HEK293T (cell line): ENCODE measurements around the gene TMEM209.

Experiments
- CTCF ChIA-PET: fragments of 350-600 bp; formaldehyde crosslinking; extraction: SDS; loops from one replicate; lab custom pipeline; 2021; ENCODE audit warnings: antibody characterized with exemption, inconsistent platforms; lab: Yijun Ruan, JAX
- POLR2A ChIA-PET: fragments of 350-600 bp; formaldehyde crosslinking; extraction: SDS; loops from one replicate; lab custom pipeline; 2020; ENCODE audit warnings: antibody characterized with exemption, inconsistent platforms; lab: Yijun Ruan, JAX
- DNase-seq: peaks from one replicate; pipeline ENCODE4 v3.0.0; 2012; ENCODE audit warnings: mixed read lengths; ENCODE audit errors: extremely low spot score
- ARNT ChIP-seq: fragments of 450-650 bp; IDR thresholded peaks from 2 replicates; pipeline ENCODE4 v1.6.1; 2017; ENCODE audit warnings: mild to moderate bottlenecking
- BHLHE40 ChIP-seq: fragments of 450-650 bp; IDR thresholded peaks from 2 replicates; pipeline ENCODE4 v1.6.1; 2016; ENCODE audit warnings: mild to moderate bottlenecking, moderate library complexity, borderline replicate concordance
- CTBP1 ChIP-seq: fragments of 450-650 bp; IDR thresholded peaks from 2 replicates; pipeline ENCODE4 v1.6.1; 2016; ENCODE audit warnings: borderline replicate concordance
- ELF4 ChIP-seq: fragments of 450-650 bp; IDR thresholded peaks from 2 replicates; pipeline ENCODE4 v1.6.1; 2017; ENCODE audit warnings: antibody characterized with exemption
- FOXA1 ChIP-seq: fragments of 450-650 bp; IDR thresholded peaks from 2 replicates; pipeline ENCODE4 v1.6.1; 2016; ENCODE audit warnings: mild to moderate bottlenecking
- FOXK2 ChIP-seq: fragments of 450-650 bp; IDR thresholded peaks from 2 replicates; pipeline ENCODE4 v1.6.1; 2016; ENCODE audit warnings: mild to moderate bottlenecking
- FOXM1 ChIP-seq: fragments of 450-650 bp; IDR thresholded peaks from 2 replicates; pipeline ENCODE4 v1.6.1; 2017; ENCODE audit warnings: mild to moderate bottlenecking, borderline replicate concordance
- HDGF ChIP-seq: fragments of 450-650 bp; IDR thresholded peaks from 2 replicates; pipeline ENCODE4 v1.6.1; 2017; ENCODE audit warnings: antibody characterized with exemption, borderline replicate concordance
- L3MBTL2 ChIP-seq: fragments of 450-650 bp; conservative IDR thresholded peaks from 2 replicates; pipeline ENCODE4 v1.6.1; 2016; ENCODE audit warnings: mild to moderate bottlenecking
- LEF1 ChIP-seq: fragments of 450-650 bp; IDR thresholded peaks from 2 replicates; pipeline ENCODE4 v1.6.1; 2017; ENCODE audit warnings: mild to moderate bottlenecking, borderline replicate concordance
- NFRKB ChIP-seq: fragments of 450-650 bp; IDR thresholded peaks from 2 replicates; pipeline ENCODE4 v1.6.1; 2016; ENCODE audit warnings: mild to moderate bottlenecking, moderate library complexity
- SP1 ChIP-seq: fragments of 450-650 bp; IDR thresholded peaks from 2 replicates; pipeline ENCODE4 v1.6.1; 2017
- SUZ12 ChIP-seq: fragments of 450-650 bp; IDR thresholded peaks from 2 replicates; pipeline ENCODE4 v1.6.1; 2016; ENCODE audit warnings: mild to moderate bottlenecking
- TARDBP ChIP-seq: fragments of 450-650 bp; IDR thresholded peaks from 2 replicates; pipeline ENCODE4 v1.6.1; 2016
- ZNF384 ChIP-seq: fragments of 450-650 bp; IDR thresholded peaks from 2 replicates; pipeline ENCODE4 v1.6.1; 2016
- TF ChIP-seq, protein P1 (sequence below): fragments of 450-650 bp; IDR thresholded peaks from 2 replicates; pipeline ENCODE4 v1.6.1; 2016

TMEM209 gene

DNA sequence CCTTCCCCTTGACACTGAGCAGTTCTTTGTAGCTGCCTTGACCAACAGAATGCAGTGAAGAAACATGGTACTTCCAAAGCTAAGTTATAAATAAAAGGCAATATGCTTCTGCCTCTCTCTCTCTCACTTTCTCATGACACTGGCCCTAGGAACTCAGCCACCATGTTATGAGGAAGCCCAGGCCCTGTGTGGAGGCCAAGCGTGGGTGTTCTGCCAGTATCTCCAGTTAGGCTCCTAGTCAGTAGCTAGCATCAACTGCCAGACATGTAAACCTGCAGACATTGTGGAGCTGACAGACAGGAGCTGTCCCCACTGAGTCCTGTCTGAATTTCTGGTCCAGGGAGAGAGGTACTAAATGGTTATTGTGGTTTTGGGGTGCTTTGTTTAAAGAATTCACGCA, 45.2 kb downstream of the TMEM209 start:
- CTCF ChIA-PET: no interaction called here
- DNase-seq: no peak
- TF ChIP-seq, protein P1, sequence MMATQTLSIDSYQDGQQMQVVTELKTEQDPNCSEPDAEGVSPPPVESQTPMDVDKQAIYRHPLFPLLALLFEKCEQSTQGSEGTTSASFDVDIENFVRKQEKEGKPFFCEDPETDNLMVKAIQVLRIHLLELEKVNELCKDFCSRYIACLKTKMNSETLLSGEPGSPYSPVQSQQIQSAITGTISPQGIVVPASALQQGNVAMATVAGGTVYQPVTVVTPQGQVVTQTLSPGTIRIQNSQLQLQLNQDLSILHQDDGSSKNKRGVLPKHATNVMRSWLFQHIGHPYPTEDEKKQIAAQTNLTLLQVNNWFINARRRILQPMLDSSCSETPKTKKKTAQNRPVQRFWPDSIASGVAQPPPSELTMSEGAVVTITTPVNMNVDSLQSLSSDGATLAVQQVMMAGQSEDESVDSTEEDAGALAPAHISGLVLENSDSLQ: no peak
- TF ChIP-seq NFRKB (no peak), LEF1 (no peak), TARDBP (no peak), CTBP1 (no peak), FOXM1 (no peak)
- POLR2A ChIA-PET: interaction anchor here (1.5 kb wide), 1 partner anchor 45 kb away, joined by 6 read pairs; the partner anchor contains the start of gene TMEM209

DNA sequence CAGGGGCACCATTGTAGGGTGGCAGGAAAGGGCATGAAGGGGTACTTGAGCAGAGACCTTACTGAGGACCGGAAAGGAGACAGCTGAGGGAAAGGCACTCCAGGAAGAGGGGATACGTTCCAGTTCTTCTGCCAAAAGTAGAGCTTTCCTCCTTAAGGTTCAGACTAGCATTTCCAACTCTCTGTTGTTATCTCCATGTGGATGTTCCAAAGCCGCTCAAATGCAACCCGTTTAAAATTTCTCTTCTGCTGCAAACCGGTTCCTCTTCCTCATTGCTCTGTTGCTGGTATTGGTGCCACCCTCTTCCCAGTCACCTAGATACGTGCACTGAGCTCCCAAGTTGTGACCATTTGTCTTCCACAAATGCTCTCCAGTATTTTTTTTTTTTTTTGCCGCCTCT, 47.5 kb downstream of the TMEM209 start:
- TF ChIP-seq BHLHE40 (no peak), SP1 (no peak), FOXM1 (no peak), L3MBTL2 (no peak)
- TF ChIP-seq, protein P1: no peak
- CTCF ChIA-PET: no interaction called here
- POLR2A ChIA-PET: interaction anchor here (0.6 kb wide), 1 partner anchor 25 kb away, joined by 3 read pairs; no protein-coding TSS in a partner anchor
- no peak for DNase-seq

DNA sequence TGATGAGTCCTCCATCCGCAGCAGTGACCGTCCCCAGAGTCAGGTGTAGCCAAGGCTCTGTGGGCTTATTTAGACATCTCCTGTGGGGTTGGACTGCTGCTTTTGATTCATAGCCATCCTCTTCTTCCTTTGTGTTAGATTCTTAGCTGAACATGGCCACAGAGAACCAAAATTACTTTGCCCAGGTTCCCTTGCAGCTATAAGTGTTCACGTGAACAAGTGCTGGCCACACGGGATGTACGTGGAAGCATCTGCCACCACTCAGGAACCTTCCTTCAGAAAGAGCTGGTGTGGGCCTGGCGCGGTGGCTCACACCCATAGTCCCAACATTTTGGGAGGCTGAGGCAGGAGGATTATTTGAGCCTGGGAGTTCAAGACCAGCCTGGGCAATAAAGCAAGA, 49.1 kb downstream of the TMEM209 start:
- no peak for DNase-seq
- ChIA-PET POLR2A (no interaction called here), CTCF (no interaction called here)
- TF ChIP-seq TARDBP (no peak), FOXM1 (no peak), BHLHE40 (no peak), SP1 (no peak), HDGF (no peak), LEF1 (no peak), L3MBTL2 (no peak), ZNF384 (no peak), CTBP1 (no peak), FOXK2 (no peak), ELF4 (no peak)
- TF ChIP-seq, protein P1: no peak

DNA sequence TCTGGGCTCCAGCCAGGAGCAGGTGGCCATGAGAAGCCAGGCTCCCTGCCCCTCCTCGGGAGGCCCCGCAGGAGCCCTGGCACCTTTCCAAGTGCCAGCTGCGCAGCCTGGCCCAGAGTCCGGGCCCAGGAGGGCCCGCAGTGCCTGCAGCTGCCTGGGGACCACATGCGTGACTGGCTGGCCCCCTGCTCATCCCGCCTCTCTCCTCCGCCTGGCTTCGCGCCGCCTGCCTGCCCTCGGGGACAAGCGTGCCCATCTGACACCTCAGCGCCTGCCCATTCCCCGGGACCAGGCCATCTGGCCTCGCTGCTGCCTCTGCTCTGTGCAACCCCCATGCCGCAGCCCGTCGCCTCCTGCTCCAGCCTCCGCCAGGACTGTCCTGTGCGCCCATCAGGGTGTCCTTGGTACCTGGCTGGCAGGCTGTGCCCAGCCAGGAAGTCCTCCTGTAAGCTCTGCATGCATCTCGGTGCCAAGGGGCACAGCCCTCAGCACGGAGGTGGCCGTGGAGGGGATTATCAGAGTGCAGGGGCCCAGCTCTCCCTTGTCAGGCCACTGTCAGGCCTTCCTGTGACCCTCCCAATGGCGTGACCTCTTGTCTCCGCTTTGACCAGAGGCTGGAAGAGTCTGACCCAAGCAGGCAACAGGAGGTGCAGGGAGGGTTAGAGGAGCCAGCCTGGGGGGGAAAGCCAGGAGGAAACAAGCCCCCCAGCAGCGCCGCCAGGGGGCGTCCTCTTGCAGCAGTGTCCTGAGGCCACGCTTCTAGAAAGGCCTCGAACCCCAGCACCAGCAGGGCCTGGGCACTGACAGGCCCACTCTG, 50.5 kb downstream of the TMEM209 start:
- POLR2A ChIA-PET: no interaction called here
- DNase-seq: peak; percentile 36
- TF ChIP-seq L3MBTL2 (no peak), SP1 (no peak), ARNT (no peak), ELF4 (no peak), HDGF (no peak), TARDBP (no peak), SUZ12 (no peak), FOXA1 (no peak), NFRKB (no peak), FOXK2 (no peak), CTBP1 (no peak), ZNF384 (no peak), LEF1 (no peak), FOXM1 (no peak), BHLHE40 (no peak)
- TF ChIP-seq, protein P1: no peak
- CTCF ChIA-PET: no interaction called here

DNA sequence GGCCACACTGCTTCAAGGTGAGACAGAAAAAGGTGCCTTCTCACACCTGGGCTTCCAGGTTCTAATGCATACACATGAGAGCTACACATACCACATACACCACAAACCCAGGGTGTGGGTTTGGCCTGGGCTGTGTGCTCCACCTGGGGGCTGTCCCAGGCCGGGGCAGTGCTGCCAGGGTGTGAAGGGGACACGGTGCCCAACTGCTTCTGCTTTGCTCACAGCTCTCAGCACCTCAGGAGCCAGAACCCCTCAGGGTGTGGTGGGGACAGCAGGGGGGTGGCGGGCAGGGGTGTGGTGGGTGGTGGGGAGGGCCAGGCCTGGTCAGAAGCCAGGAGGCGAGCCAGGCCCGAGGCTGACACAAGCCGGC, 51.1 kb downstream of the TMEM209 start:
- ChIA-PET POLR2A (no interaction called here), CTCF (no interaction called here)
- TF ChIP-seq ZNF384: no peak
- TF ChIP-seq FOXM1: no peak
- no peak for TF ChIP-seq HDGF
- TF ChIP-seq TARDBP: no peak
- TF ChIP-seq ARNT: no peak
- TF ChIP-seq LEF1: no peak
- no peak for TF ChIP-seq NFRKB
- TF ChIP-seq, protein P1: no peak
- no peak for TF ChIP-seq SUZ12
- TF ChIP-seq SP1: no peak
- TF ChIP-seq FOXA1: no peak
- TF ChIP-seq CTBP1: no peak
- TF ChIP-seq ELF4: no peak
- no peak for TF ChIP-seq BHLHE40
- no peak for TF ChIP-seq L3MBTL2
- no peak for TF ChIP-seq FOXK2
- DNase-seq: no peak
